ENCODE measurements around the gene RAMP3. TPM values are rescaled to one million over a fixed set of nuclear protein-coding genes. Genes with fewer than 3 reads are reported as not detected.

RAMP3 gene
- total RNA-seq, 1 donor from 2014 or later, result not detected

- H3K36me3 Mint-ChIP-seq (ENCODE audit: low read depth, unreplicated experiment), result no peaks in the 10 kb centered on the region
- Histone ChIP-seq H3K4me3 (ENCODE audit: insufficient read depth, low read depth, low read length) (no peak overlapping the region), H3K9me3 (ENCODE audit: insufficient read depth, low read depth, low read length) (no peaks in the 10 kb centered on the region), H3K36me3 (ENCODE audit: insufficient read depth, low read length) (no peaks in the 10 kb centered on the region), H3K27ac (ENCODE audit: low read depth, low read length) (no peak overlapping the region), H3K79me2 (ENCODE audit: insufficient read depth, low read length) (no peaks in the 10 kb centered on the region), H3K4me1 (ENCODE audit: insufficient read depth, low read length) (no peaks in the 10 kb centered on the region), H4K20me1 (ENCODE audit: insufficient read depth, low read length) (no peaks in the 10 kb centered on the region), H3K4me2 (ENCODE audit: low read length) (no peak overlapping the region), H3K27me3 (ENCODE audit: insufficient read depth, low read length) (peaks cover 3% of the 10 kb centered on the region), H3K9ac (ENCODE audit: low read length) (no peak overlapping the region), H2AFZ (ENCODE audit: low read depth, low read length) (no peak overlapping the region)
- no peak overlapping the region for H3K27ac Mint-ChIP-seq (ENCODE audit: unreplicated experiment)
- DNase-seq (ENCODE audit: low read depth) (no peak), FAIRE-seq (no peak)
- no peaks in the 10 kb centered on the region for H3K4me1 Mint-ChIP-seq (ENCODE audit: low read depth, unreplicated experiment)
- no peak overlapping the region for H3K4me3 Mint-ChIP-seq (ENCODE audit: unreplicated experiment)
- peaks cover 1% of the 10 kb centered on the region for H3K9me3 Mint-ChIP-seq (ENCODE audit: unreplicated experiment)
- H3K27me3 Mint-ChIP-seq (ENCODE audit: low read depth, unreplicated experiment), result peaks cover 10% of the 10 kb centered on the region
- TF ChIP-seq CTCF (IDR thresholded peaks at IDR 0.05; ENCODE audit: insufficient read depth, low read depth, low read length), result no peak
Measured at GRCh38 chr7:45187946-45188411, 30.4 kb downstream of the RAMP3 start.

GRCh38 chr7:45188736-45189135 is 31.1 kb downstream of the RAMP3 start:
- Histone ChIP-seq H3K9ac (ENCODE audit: low read length) (no peak overlapping the region), H3K79me2 (ENCODE audit: insufficient read depth, low read length) (no peaks in the 10 kb centered on the region), H3K4me1 (ENCODE audit: insufficient read depth, low read length) (no peaks in the 10 kb centered on the region), H3K4me3 (ENCODE audit: insufficient read depth, low read depth, low read length) (no peak overlapping the region), H3K27me3 (ENCODE audit: insufficient read depth, low read length) (peaks cover 3% of the 10 kb centered on the region), H2AFZ (ENCODE audit: low read depth, low read length) (no peak overlapping the region), H3K9me3 (ENCODE audit: insufficient read depth, low read depth, low read length) (no peaks in the 10 kb centered on the region), H4K20me1 (ENCODE audit: insufficient read depth, low read length) (no peaks in the 10 kb centered on the region), H3K36me3 (ENCODE audit: insufficient read depth, low read length) (no peaks in the 10 kb centered on the region), H3K27ac (ENCODE audit: low read depth, low read length) (no peak overlapping the region), H3K4me2 (ENCODE audit: low read length) (no peak overlapping the region)
- Mint-ChIP-seq H3K36me3 (ENCODE audit: low read depth, unreplicated experiment) (no peaks in the 10 kb centered on the region), H3K4me3 (ENCODE audit: unreplicated experiment) (no peak overlapping the region), H3K27me3 (ENCODE audit: low read depth, unreplicated experiment) (peaks cover 15% of the 10 kb centered on the region), H3K4me1 (ENCODE audit: low read depth, unreplicated experiment) (no peaks in the 10 kb centered on the region), H3K27ac (ENCODE audit: unreplicated experiment) (no peak overlapping the region), H3K9me3 (ENCODE audit: unreplicated experiment) (peaks cover 6% of the 10 kb centered on the region)
- no peak for DNase-seq (ENCODE audit: low read depth)
- no peak for TF ChIP-seq EZH2 (IDR thresholded peaks at IDR 0.05; ENCODE audit: insufficient read depth, low read length)
- TF ChIP-seq CTCF (IDR thresholded peaks at IDR 0.05; ENCODE audit: insufficient read depth, low read depth, low read length), result no peak
- no peak for FAIRE-seq

- no peak overlapping the region for H3K4me3 Mint-ChIP-seq (ENCODE audit: unreplicated experiment)
- H3K27me3 Mint-ChIP-seq (ENCODE audit: low read depth, unreplicated experiment), result peaks cover 18% of the 10 kb centered on the region
- Histone ChIP-seq H3K27me3 (ENCODE audit: insufficient read depth, low read length) (peaks cover 3% of the 10 kb centered on the region), H3K9me3 (ENCODE audit: insufficient read depth, low read depth, low read length) (no peaks in the 10 kb centered on the region), H4K20me1 (ENCODE audit: insufficient read depth, low read length) (no peaks in the 10 kb centered on the region), H3K79me2 (ENCODE audit: insufficient read depth, low read length) (no peaks in the 10 kb centered on the region), H3K36me3 (ENCODE audit: insufficient read depth, low read length) (no peaks in the 10 kb centered on the region), H3K4me2 (ENCODE audit: low read length) (no peak overlapping the region), H3K4me3 (ENCODE audit: insufficient read depth, low read depth, low read length) (no peak overlapping the region), H3K27ac (ENCODE audit: low read depth, low read length) (no peak overlapping the region), H2AFZ (ENCODE audit: low read depth, low read length) (no peak overlapping the region), H3K4me1 (ENCODE audit: insufficient read depth, low read length) (no peaks in the 10 kb centered on the region), H3K9ac (ENCODE audit: low read length) (no peak overlapping the region)
- H3K4me1 Mint-ChIP-seq (ENCODE audit: low read depth, unreplicated experiment), result no peaks in the 10 kb centered on the region
- H3K27ac Mint-ChIP-seq (ENCODE audit: unreplicated experiment), result no peak overlapping the region
- DNase-seq (ENCODE audit: low read depth) (no peak), FAIRE-seq (no peak)
- no peaks in the 10 kb centered on the region for H3K36me3 Mint-ChIP-seq (ENCODE audit: low read depth, unreplicated experiment)
- H3K9me3 Mint-ChIP-seq (ENCODE audit: unreplicated experiment), result peaks cover 6% of the 10 kb centered on the region
- TF ChIP-seq EZH2 (IDR thresholded peaks at IDR 0.05; ENCODE audit: insufficient read depth, low read length), result no peak
- no peak for TF ChIP-seq CTCF (IDR thresholded peaks at IDR 0.05; ENCODE audit: insufficient read depth, low read depth, low read length)
Measured at GRCh38 chr7:45189151-45189970, 31.8 kb downstream of the RAMP3 start.

Data from astrocyte (in vitro differentiated cells and primary cell).